SK-N-SH (cell line): ENCODE results near the gene GALNT16. TPM values are rescaled to one million over a fixed set of nuclear protein-coding genes. Genes with fewer than 3 reads are reported as not detected.

Experiments used
- CTCF ChIA-PET: fragments of 300-600, 350-600 bp; formaldehyde crosslinking; extraction: SDS; loops from one replicate; lab custom pipeline; 2021; lab: Yijun Ruan, JAX
- POLR2A ChIA-PET: fragments of 350-600 bp; sonication (Branson Sonifier 250); formaldehyde crosslinking; extraction: SDS; loops from one replicate; lab custom pipeline; 2020; ENCODE audit warnings: antibody characterized with exemption, inconsistent platforms; lab: Yijun Ruan, JAX
- DNase-seq: peaks from one replicate; pipeline ENCODE4 v3.0.0; 2012
- H2AFZ ChIP-seq: fragments of 200-600 bp; sonication (generic); 2 replicates; pipeline ENCODE4 v1.8.1; 2016; ENCODE audit warnings: antibody characterized with exemption, mild to moderate bottlenecking, low read depth
- H3F3A ChIP-seq: fragments of 200-600 bp; sonication (generic); replicated peaks from 2 replicates; pipeline ENCODE3; 2016; ENCODE audit warnings: antibody characterized with exemption, mild to moderate bottlenecking; ENCODE audit not compliant: insufficient read depth
- H3K27ac ChIP-seq, 2 experiments: fragments of 200-500 bp in 1 of 2; fragments of 200-600 bp in 1 of 2; sonication (Bioruptor generic) in 1 of 2; sonication (generic), shearing (Covaris generic) in 1 of 2; 2 replicates each; pipeline versions ENCODE4 v1.5.1 to v1.6.1; 2014 to 2016; ENCODE audit warnings: low read depth in 2 of 2, inconsistent platforms in 1 of 2, low read length in 1 of 2, mild to moderate bottlenecking in 1 of 2, mixed read lengths in 1 of 2
- H3K27me3 ChIP-seq: fragments of 200-600 bp; sonication (generic), shearing (Covaris generic); 2 replicates; pipeline ENCODE4 v1.6.1; 2016; ENCODE audit warnings: mixed run types; ENCODE audit not compliant: insufficient read depth
- H3K36me3 ChIP-seq, 2 experiments: fragments of 200-500 bp in 1 of 2; fragments of 200-600 bp in 1 of 2; sonication (Bioruptor generic) in 1 of 2; sonication (generic) in 1 of 2; replicated peaks in 1 of 2; 2 replicates each; pipeline versions ENCODE3 to v1.5.1; 2014 to 2016; ENCODE audit warnings: low read length in 1 of 2, mild to moderate bottlenecking in 1 of 2; ENCODE audit not compliant: insufficient read depth in 2 of 2, control insufficient read depth in 1 of 2
- H3K4me1 ChIP-seq, 2 experiments: fragments of 200-500 bp in 1 of 2; fragments of 200-600 bp in 1 of 2; sonication (Bioruptor generic) in 1 of 2; sonication (generic), shearing (Covaris generic) in 1 of 2; 2 replicates each; pipeline versions ENCODE4 v1.5.1 to v1.6.1; 2014 to 2016; ENCODE audit warnings: low read depth in 1 of 2, low read length in 1 of 2, mixed run types in 1 of 2; ENCODE audit not compliant: insufficient read depth in 2 of 2, control insufficient read depth in 1 of 2
- H3K4me2 ChIP-seq: fragments of 200-600 bp; sonication (generic), shearing (Covaris generic); 2 replicates; pipeline ENCODE4 v1.6.1; 2017; ENCODE audit warnings: mixed run types
- H3K4me3 ChIP-seq, 2 experiments: fragments of 200-500 bp in 1 of 2; fragments of 200-600 bp in 1 of 2; sonication (Bioruptor generic) in 1 of 2; sonication (generic), shearing (Covaris generic) in 1 of 2; 2 replicates each; pipeline versions ENCODE4 v1.5.1 to v1.8.1; 2014 to 2016; ENCODE audit warnings: low read depth in 2 of 2, inconsistent platforms in 1 of 2, low read length in 1 of 2, mild to moderate bottlenecking in 1 of 2, mixed read lengths in 1 of 2, moderate library complexity in 1 of 2
- H3K79me2 ChIP-seq: fragments of 200-600 bp; sonication (generic); 2 replicates; pipeline ENCODE4 v1.8.1; 2017; ENCODE audit warnings: mild to moderate bottlenecking; ENCODE audit not compliant: insufficient read depth
- H3K9ac ChIP-seq: fragments of 200-600 bp; sonication (generic); 2 replicates; pipeline ENCODE4 v1.6.1; 2017; ENCODE audit warnings: mixed run types
- H3K9me2 ChIP-seq: fragments of 200-600 bp; sonication (generic); 2 replicates; pipeline ENCODE4 v1.6.1; 2017; ENCODE audit warnings: mixed run types
- H3K9me3 ChIP-seq: fragments of 200-600 bp; sonication (generic); 2 replicates; pipeline ENCODE4 v1.6.1; 2017; ENCODE audit warnings: mixed run types, mild to moderate bottlenecking, moderate library complexity
- H4K20me1 ChIP-seq: fragments of 200-600 bp; sonication (generic); 2 replicates; pipeline ENCODE4 v1.6.1; 2017; ENCODE audit warnings: mild to moderate bottlenecking, mixed run types; ENCODE audit not compliant: insufficient read depth
- ELF1 ChIP-seq: IDR thresholded peaks from 2 replicates; pipeline ENCODE4 v1.4.0; 2012
- EP300 ChIP-seq, 2 experiments: IDR thresholded peaks; 2 replicates each; pipeline versions ENCODE4 v1.4.0 to v1.6.1; 2012; ENCODE audit warnings: borderline replicate concordance in 1 of 2, low read depth in 1 of 2, low read length in 1 of 2
- FOSL2 ChIP-seq: IDR thresholded peaks from 2 replicates; pipeline ENCODE4 v1.4.0; 2012; ENCODE audit warnings: low read depth, mild to moderate bottlenecking, moderate library complexity, borderline replicate concordance
- FOXM1 ChIP-seq: IDR thresholded peaks from 2 replicates; pipeline ENCODE4 v1.4.0; 2012; ENCODE audit warnings: low read depth, mild to moderate bottlenecking
- GABPA ChIP-seq: IDR thresholded peaks from 2 replicates; pipeline ENCODE4 v1.4.0; 2012; ENCODE audit warnings: low read depth, mild to moderate bottlenecking
- GATA2 ChIP-seq: sonication (generic); formaldehyde crosslinking; IDR thresholded peaks from 2 replicates; pipeline ENCODE4 v1.5.0; 2020; ENCODE audit warnings: mild to moderate bottlenecking, missing genetic modification reagents
- JUND ChIP-seq: IDR thresholded peaks from 2 replicates; pipeline ENCODE4 v1.4.0; 2012
- MEF2A ChIP-seq: IDR thresholded peaks from 2 replicates; pipeline ENCODE4 v1.4.0; 2012; ENCODE audit warnings: low read depth, borderline replicate concordance
- MXI1 ChIP-seq: IDR thresholded peaks from 2 replicates; pipeline ENCODE4 v1.6.1; 2012; ENCODE audit warnings: mild to moderate bottlenecking, low read depth, low read length, improper control_type of control experiment
- NRF1 ChIP-seq: IDR thresholded peaks from 2 replicates; pipeline ENCODE4 v1.6.1; 2012; ENCODE audit warnings: low read depth, mild to moderate bottlenecking, low read length
- PBX3 ChIP-seq: IDR thresholded peaks from 2 replicates; pipeline ENCODE4; 2012
- POLR2AphosphoS5 ChIP-seq: IDR thresholded peaks from 2 replicates; pipeline ENCODE4 v1.6.1; 2012; ENCODE audit warnings: low read depth, low read length
- RAD21 ChIP-seq: IDR thresholded peaks from 2 replicates; pipeline ENCODE4 v1.6.1; 2012; ENCODE audit warnings: mild to moderate bottlenecking, low read length
- REST ChIP-seq: IDR thresholded peaks from 2 replicates; pipeline ENCODE4 v1.6.1; 2012; ENCODE audit warnings: mild to moderate bottlenecking, low read depth, low read length, moderate library complexity
- RXRA ChIP-seq: IDR thresholded peaks from 2 replicates; pipeline ENCODE4 v1.4.0; 2012; ENCODE audit warnings: low read depth, mild to moderate bottlenecking, borderline replicate concordance
- SIN3A ChIP-seq: IDR thresholded peaks from 2 replicates; pipeline ENCODE4 v1.6.1; 2012; ENCODE audit warnings: low read depth, mild to moderate bottlenecking, low read length, moderate library complexity, borderline replicate concordance
- SMC3 ChIP-seq: IDR thresholded peaks from 2 replicates; pipeline ENCODE4 v1.6.1; 2012; ENCODE audit warnings: low read depth, low read length, improper control_type of control experiment
- TAF1 ChIP-seq: IDR thresholded peaks from 2 replicates; pipeline ENCODE4 v1.6.1; 2012; ENCODE audit warnings: low read depth, mild to moderate bottlenecking, low read length, moderate library complexity, borderline replicate concordance
- USF1 ChIP-seq: IDR thresholded peaks from 2 replicates; pipeline ENCODE4 v1.4.0; 2012; ENCODE audit warnings: low read depth, borderline replicate concordance
- USF2 ChIP-seq: fragments of 150-350 bp; IDR thresholded peaks from 2 replicates; pipeline ENCODE4 v1.6.1; 2017; ENCODE audit warnings: antibody characterized with exemption, low read length, low read depth, borderline replicate concordance
- YY1 ChIP-seq: IDR thresholded peaks from 2 replicates; pipeline ENCODE4 v1.4.0; 2012; ENCODE audit warnings: low read depth, mild to moderate bottlenecking
- whole genome bisulfite sequencing: methylation state at CpG from one replicate; pipeline ENCODE4 v1.1.6; 2017; ENCODE audit warnings: low lambda C conversion rate; 5-methylcytosine and 5-hydroxymethylcytosine counted together
- polyA plus RNA-seq, 3 experiments: library from polyadenylated mRNA; depleted of rRNA; stranded (reverse); fragments of >200 nt; gene quantifications; 2 replicates each; pipeline ENCODE4 v1.2.3, GENCODE V29; 2012

GALNT16 gene
- polyA plus RNA-seq, 1 of the 3 experiments (the other 2 are of a cell fraction), result 17.0 TPM

- WGBS, result 95% methylated on average over 5 of the region's 5 CpGs
- ChIA-PET POLR2A (no interaction called here), CTCF (interaction anchor here (1.3 to 2.1 kb wide), 3 partner anchors 13 to 134 kb away, joined by 4 to 7 read pairs (median 5); no protein-coding TSS in a partner anchor)
- Histone ChIP-seq H3K9me2 (no peaks in the 10 kb centered on the region), H3K27me3 (no peaks in the 10 kb centered on the region), H3K27ac (no peak overlapping the region), H3K4me3 (no peak overlapping the region), H3K36me3 (peaks cover 44 to 52% of the 10 kb centered on the region in 2 experiments), H3F3A (peaks cover 6% of the 10 kb centered on the region), H3K9ac (no peak overlapping the region), H4K20me1 (no peaks in the 10 kb centered on the region), H3K79me2 (peaks cover 8% of the 10 kb centered on the region; the same call in 1 of the 2 replicates), H2AFZ (no peak overlapping the region), H3K9me3 (no peaks in the 10 kb centered on the region), H3K4me2 (no peak overlapping the region), H3K4me1 (no peaks in the 10 kb centered on the region)
- DNase-seq, result no peak
- TF ChIP-seq REST, result no peak
- TF ChIP-seq ELF1, result no peak
- no peak for TF ChIP-seq RAD21
- no peak for TF ChIP-seq GABPA
- TF ChIP-seq TAF1, result no peak
- no peak for TF ChIP-seq YY1
- TF ChIP-seq RXRA, result no peak
- TF ChIP-seq NRF1, result no peak
Observed at GRCh38 chr14:69375722-69376121, 115.8 kb downstream of the GALNT16 start.

GRCh38 chr14:69376439-69376838, 116.5 kb downstream of the GALNT16 start:
- Histone ChIP-seq H3K4me3 (no peak overlapping the region; a peak in 1 of 4 replicates), H4K20me1 (peaks cover 4% of the 10 kb centered on the region; the same call in 1 of the 2 replicates), H3K27me3 (no peaks in the 10 kb centered on the region), H3K4me1 (no peaks in the 10 kb centered on the region), H3K9me3 (no peaks in the 10 kb centered on the region), H3K27ac (no peak overlapping the region), H3K9ac (no peak overlapping the region), H3K4me2 (no peak overlapping the region), H3K79me2 (peaks cover 15% of the 10 kb centered on the region; the same call in 1 of the 2 replicates), H3K36me3 (peaks cover 44 to 59% of the 10 kb centered on the region in 2 experiments), H2AFZ (no peak overlapping the region), H3K9me2 (no peaks in the 10 kb centered on the region), H3F3A (peaks cover 6% of the 10 kb centered on the region)
- no peak for DNase-seq
- ChIA-PET CTCF (interaction anchor here (1.0 to 2.1 kb wide), 5 partner anchors 10 to 135 kb away, joined by 3 to 7 read pairs (median 4); no protein-coding TSS in a partner anchor), POLR2A (no interaction called here)
- no peak for TF ChIP-seq EP300 (IDR thresholded peaks at IDR 0.05; ENCODE audit: borderline replicate concordance in 1 of 2, low read depth in 1 of 2, low read length in 1 of 2)
- TF ChIP-seq PBX3, result no peak
- no peak; the same call in 1 of the 2 replicates for TF ChIP-seq POLR2AphosphoS5
- TF ChIP-seq SMC3, result no peak
- no peak for TF ChIP-seq USF1
- TF ChIP-seq GABPA, result no peak
- no peak for TF ChIP-seq RAD21
- TF ChIP-seq USF2, result no peak
- no peak for TF ChIP-seq GATA2 (CRISPR knock-in tag)
- no peak for TF ChIP-seq MXI1
- no peak for TF ChIP-seq FOXM1
- TF ChIP-seq FOSL2, result no peak
- TF ChIP-seq SIN3A, result no peak
- no peak for TF ChIP-seq NRF1
- no peak for TF ChIP-seq TAF1
- no peak for TF ChIP-seq YY1
- no peak for TF ChIP-seq MEF2A
- TF ChIP-seq JUND, result no peak
